Duodenal mucosa (tissue), 2 donors: ENCODE data around the gene TGM6.

Experiments used
- H3K27ac ChIP-seq: one replicate; pipeline ENCODE4 v1.7.0; 2013; ENCODE audit warnings: low read depth, low read length
- H3K27me3 ChIP-seq, 2 donors: one replicate each; pipeline ENCODE4 v1.7.0; 2013; ENCODE audit warnings: low read length in 2 of 2, control low read depth in 1 of 2; ENCODE audit not compliant: insufficient read depth in 2 of 2, control insufficient read depth in 1 of 2
- H3K36me3 ChIP-seq, 2 donors: one replicate each; pipeline ENCODE4 v1.7.0; 2013; ENCODE audit warnings: low read length in 2 of 2, control low read depth in 1 of 2; ENCODE audit not compliant: insufficient read depth in 2 of 2, control insufficient read depth in 1 of 2
- H3K4me1 ChIP-seq, 2 donors: one replicate each; pipeline ENCODE4 v1.7.0; 2013; ENCODE audit warnings: low read length in 2 of 2, control low read depth in 1 of 2; ENCODE audit not compliant: insufficient read depth in 2 of 2, control insufficient read depth in 1 of 2
- H3K4me3 ChIP-seq, 2 donors: one replicate each; pipeline ENCODE4 v1.7.0; 2013; ENCODE audit warnings: low read length in 2 of 2, low read depth in 1 of 2
- H3K9ac ChIP-seq, 2 donors: one replicate each; pipeline ENCODE4 v1.7.0; 2013; ENCODE audit warnings: low read length in 2 of 2, low read depth in 1 of 2
- H3K9me3 ChIP-seq, 2 donors: one replicate each; pipeline ENCODE4 v1.7.0; 2013; ENCODE audit warnings: low read length in 2 of 2, control low read depth in 1 of 2; ENCODE audit not compliant: control insufficient read depth in 1 of 2

TGM6 gene

GRCh38 chr20:2380601-2381000 is at the start of gene TGM6:
Gene TGM6 (plus strand): TSS chr20:2380901. CDS start chr20:2380969, 68 bp downstream.
- no peaks in the 10 kb centered on the region for H3K9me3 ChIP-seq
- H3K36me3 ChIP-seq: no peaks in the 10 kb centered on the region
- no peak within 1 kb of the TSS for H3K27ac ChIP-seq
- H3K9ac ChIP-seq: no peak within 1 kb of the TSS
- peaks cover 0 to 2% of the 10 kb centered on the region in 2 donors for H3K27me3 ChIP-seq
- no peaks in the 10 kb centered on the region for H3K4me1 ChIP-seq
- H3K4me3 ChIP-seq: no peak within 1 kb of the TSS

GRCh38 chr20:2331106-2331505 is 49.6 kb upstream of the TGM6 start:
- Histone ChIP-seq H3K27ac (no peak overlapping the region), H3K36me3 (no peaks in the 10 kb centered on the region), H3K27me3 (no peaks in the 10 kb centered on the region), H3K9ac (no peak overlapping the region), H3K4me3 (no peak overlapping the region), H3K9me3 (no peaks in the 10 kb centered on the region), H3K4me1 (no peaks in the 10 kb centered on the region)

GRCh38 chr20:2331901-2332565 is 48.7 kb upstream of the TGM6 start:
- Histone ChIP-seq H3K27me3 (no peaks in the 10 kb centered on the region), H3K9me3 (no peaks in the 10 kb centered on the region), H3K4me3 (no peak overlapping the region), H3K4me1 (no peaks in the 10 kb centered on the region), H3K36me3 (no peaks in the 10 kb centered on the region), H3K9ac (no peak overlapping the region), H3K27ac (no peak overlapping the region)

GRCh38 chr20:2332711-2333110 is 48.0 kb upstream of the TGM6 start:
- H3K27ac ChIP-seq: no peak overlapping the region
- no peaks in the 10 kb centered on the region for H3K4me1 ChIP-seq
- H3K9me3 ChIP-seq: no peaks in the 10 kb centered on the region
- no peak overlapping the region for H3K9ac ChIP-seq
- H3K36me3 ChIP-seq: no peaks in the 10 kb centered on the region
- H3K4me3 ChIP-seq: no peak overlapping the region
- no peaks in the 10 kb centered on the region for H3K27me3 ChIP-seq

- Histone ChIP-seq H3K36me3 (no peaks in the 10 kb centered on the region), H3K9ac (no peak overlapping the region), H3K4me1 (no peaks in the 10 kb centered on the region), H3K27me3 (no peaks in the 10 kb centered on the region), H3K9me3 (no peaks in the 10 kb centered on the region), H3K4me3 (no peak overlapping the region), H3K27ac (no peak overlapping the region)
These were observed 46.9 kb upstream of the TGM6 start for GRCh38 chr20:2333821-2334220.

GRCh38 chr20:2335096-2335870 is 45.4 kb upstream of the TGM6 start:
- Histone ChIP-seq H3K27ac (no peak overlapping the region), H3K4me3 (no peak overlapping the region), H3K27me3 (no peaks in the 10 kb centered on the region), H3K9ac (no peak overlapping the region), H3K36me3 (no peaks in the 10 kb centered on the region), H3K4me1 (no peaks in the 10 kb centered on the region), H3K9me3 (no peaks in the 10 kb centered on the region)

- Histone ChIP-seq H3K9me3 (no peaks in the 10 kb centered on the region), H3K4me3 (no peak overlapping the region), H3K4me1 (no peaks in the 10 kb centered on the region), H3K36me3 (no peaks in the 10 kb centered on the region), H3K27me3 (no peaks in the 10 kb centered on the region), H3K9ac (no peak overlapping the region), H3K27ac (no peak overlapping the region)
These were observed 44.2 kb upstream of the TGM6 start for GRCh38 chr20:2336471-2336870.

- no peak overlapping the region for H3K4me3 ChIP-seq
- no peaks in the 10 kb centered on the region for H3K4me1 ChIP-seq
- no peaks in the 10 kb centered on the region for H3K36me3 ChIP-seq
- H3K27ac ChIP-seq: no peak overlapping the region
- no peaks in the 10 kb centered on the region for H3K27me3 ChIP-seq
- no peak overlapping the region for H3K9ac ChIP-seq
- H3K9me3 ChIP-seq: no peaks in the 10 kb centered on the region
These were observed 43.6 kb upstream of the TGM6 start for GRCh38 chr20:2337142-2337541.

- no peak overlapping the region for H3K9ac ChIP-seq
- no peaks in the 10 kb centered on the region for H3K9me3 ChIP-seq
- H3K36me3 ChIP-seq: no peaks in the 10 kb centered on the region
- H3K4me3 ChIP-seq: no peak overlapping the region
- H3K27ac ChIP-seq: no peak overlapping the region
- H3K27me3 ChIP-seq: no peaks in the 10 kb centered on the region
- H3K4me1 ChIP-seq: no peaks in the 10 kb centered on the region
These were observed 42.2 kb upstream of the TGM6 start for GRCh38 chr20:2338411-2339066.

- Histone ChIP-seq H3K4me3 (no peak overlapping the region), H3K9ac (no peak overlapping the region), H3K4me1 (no peaks in the 10 kb centered on the region), H3K27me3 (no peaks in the 10 kb centered on the region), H3K9me3 (no peaks in the 10 kb centered on the region), H3K27ac (no peak overlapping the region), H3K36me3 (no peaks in the 10 kb centered on the region)
These were observed 40.6 kb upstream of the TGM6 start for GRCh38 chr20:2340136-2340535.
